AG10803 (cell line): ENCODE results near the gene SEC24D.

Experiments
- DNase-seq: peaks from one replicate; pipeline ENCODE4 v3.0.0; 2010; ENCODE audit warnings: low read depth
- H3K4me3 ChIP-seq: 2 replicates; pipeline ENCODE4 v1.5.1; 2011; ENCODE audit warnings: mild to moderate bottlenecking, low read length, control low read depth
- CTCF ChIP-seq: conservative IDR thresholded peaks from 2 replicates; pipeline ENCODE4 v1.5.1; 2011; ENCODE audit warnings: mild to moderate bottlenecking, low read length, control low read depth, inconsistent platforms

Gene SEC24D

GRCh38 chr4:118729287-118730286 lies 106.3 kb downstream of the SEC24D start:
- H3K4me3 ChIP-seq: no peak overlapping the region
- TF ChIP-seq CTCF: no peak
- peak; percentile 78 for DNase-seq

- no peak overlapping the region for H3K4me3 ChIP-seq
- no peak for DNase-seq
- TF ChIP-seq CTCF: no peak
These were observed 108.6 kb downstream of the SEC24D start for GRCh38 chr4:118727360-118727759.

- H3K4me3 ChIP-seq: no peak overlapping the region
- TF ChIP-seq CTCF: no peak
- DNase-seq: no peak
These were observed 112.6 kb downstream of the SEC24D start for GRCh38 chr4:118723369-118723768.

GRCh38 chr4:118721752-118722151 lies 114.2 kb downstream of the SEC24D start:
- H3K4me3 ChIP-seq: no peak overlapping the region
- DNase-seq: no peak
- no peak for TF ChIP-seq CTCF

GRCh38 chr4:118718511-118719170 lies 117.3 kb downstream of the SEC24D start:
- H3K4me3 ChIP-seq: no peak overlapping the region
- DNase-seq: no peak
- TF ChIP-seq CTCF: no peak

GRCh38 chr4:118716304-118716703 lies 119.6 kb downstream of the SEC24D start:
- no peak overlapping the region for H3K4me3 ChIP-seq
- DNase-seq: no peak
- no peak for TF ChIP-seq CTCF
